ENCODE results near the gene KCNJ5.

KCNJ5 gene

DNA sequence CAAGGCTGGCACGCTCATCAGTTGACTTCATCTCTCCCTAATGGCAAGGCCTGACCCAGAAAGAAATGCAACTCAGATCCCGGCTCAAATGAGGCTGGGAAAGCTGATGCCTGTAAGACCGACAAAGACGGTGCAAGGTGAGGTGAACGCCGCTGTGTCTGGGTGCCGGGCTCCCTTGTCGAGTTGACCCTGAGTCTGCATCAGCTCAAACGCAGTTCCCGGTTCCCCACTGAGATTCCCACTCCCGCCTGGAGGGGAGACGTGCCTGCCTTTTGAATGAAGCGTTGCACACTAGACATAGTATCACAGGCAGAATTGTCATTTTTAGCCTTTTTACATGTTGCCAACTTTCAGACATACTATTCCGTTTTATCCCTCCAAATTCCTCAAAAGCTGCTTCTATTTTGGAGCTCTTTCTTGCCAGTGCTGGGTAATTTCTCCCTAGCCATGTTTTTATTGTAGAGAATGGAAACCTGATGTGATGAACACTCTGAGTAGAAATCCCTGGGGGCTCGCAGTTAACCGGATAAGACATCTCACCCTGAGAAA lies 52.3 kb downstream of the KCNJ5 start:
- ATAC-seq, result no peak
- TF ChIP-seq ZNF70 (CRISPR knock-in tag; IDR thresholded peaks at IDR 0.05) (no peak), ZNF8 (CRISPR knock-in tag; IDR thresholded peaks at IDR 0.05) (no peak), OSR1 (CRISPR knock-in tag; IDR thresholded peaks at IDR 0.05) (no peak), GLIS3 (CRISPR knock-in tag; IDR thresholded peaks at IDR 0.05) (no peak), ZC3H10 (CRISPR knock-in tag; IDR thresholded peaks at IDR 0.05) (no peak), POU6F1 (CRISPR knock-in tag; IDR thresholded peaks at IDR 0.05; ENCODE audit: borderline replicate concordance, low read depth) (no peak), CSDC2 (CRISPR knock-in tag; IDR thresholded peaks at IDR 0.05) (no peak), ESRRG (CRISPR knock-in tag; IDR thresholded peaks at IDR 0.05) (no peak), TCF4 (CRISPR knock-in tag; IDR thresholded peaks at IDR 0.05; ENCODE audit: borderline replicate concordance) (no peak), CREB5 (CRISPR knock-in tag; IDR thresholded peaks at IDR 0.05; ENCODE audit: low read depth) (no peak)
- TF ChIP-seq, protein P1, sequence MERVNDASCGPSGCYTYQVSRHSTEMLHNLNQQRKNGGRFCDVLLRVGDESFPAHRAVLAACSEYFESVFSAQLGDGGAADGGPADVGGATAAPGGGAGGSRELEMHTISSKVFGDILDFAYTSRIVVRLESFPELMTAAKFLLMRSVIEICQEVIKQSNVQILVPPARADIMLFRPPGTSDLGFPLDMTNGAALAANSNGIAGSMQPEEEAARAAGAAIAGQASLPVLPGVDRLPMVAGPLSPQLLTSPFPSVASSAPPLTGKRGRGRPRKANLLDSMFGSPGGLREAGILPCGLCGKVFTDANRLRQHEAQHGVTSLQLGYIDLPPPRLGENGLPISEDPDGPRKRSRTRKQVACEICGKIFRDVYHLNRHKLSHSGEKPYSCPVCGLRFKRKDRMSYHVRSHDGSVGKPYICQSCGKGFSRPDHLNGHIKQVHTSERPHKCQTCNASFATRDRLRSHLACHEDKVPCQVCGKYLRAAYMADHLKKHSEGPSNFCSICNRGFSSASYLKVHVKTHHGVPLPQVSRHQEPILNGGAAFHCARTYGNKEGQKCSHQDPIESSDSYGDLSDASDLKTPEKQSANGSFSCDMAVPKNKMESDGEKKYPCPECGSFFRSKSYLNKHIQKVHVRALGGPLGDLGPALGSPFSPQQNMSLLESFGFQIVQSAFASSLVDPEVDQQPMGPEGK (CRISPR knock-in tag; IDR thresholded peaks at IDR 0.05; ENCODE audit: borderline replicate concordance), result no peak
- TF ChIP-seq, protein P2, sequence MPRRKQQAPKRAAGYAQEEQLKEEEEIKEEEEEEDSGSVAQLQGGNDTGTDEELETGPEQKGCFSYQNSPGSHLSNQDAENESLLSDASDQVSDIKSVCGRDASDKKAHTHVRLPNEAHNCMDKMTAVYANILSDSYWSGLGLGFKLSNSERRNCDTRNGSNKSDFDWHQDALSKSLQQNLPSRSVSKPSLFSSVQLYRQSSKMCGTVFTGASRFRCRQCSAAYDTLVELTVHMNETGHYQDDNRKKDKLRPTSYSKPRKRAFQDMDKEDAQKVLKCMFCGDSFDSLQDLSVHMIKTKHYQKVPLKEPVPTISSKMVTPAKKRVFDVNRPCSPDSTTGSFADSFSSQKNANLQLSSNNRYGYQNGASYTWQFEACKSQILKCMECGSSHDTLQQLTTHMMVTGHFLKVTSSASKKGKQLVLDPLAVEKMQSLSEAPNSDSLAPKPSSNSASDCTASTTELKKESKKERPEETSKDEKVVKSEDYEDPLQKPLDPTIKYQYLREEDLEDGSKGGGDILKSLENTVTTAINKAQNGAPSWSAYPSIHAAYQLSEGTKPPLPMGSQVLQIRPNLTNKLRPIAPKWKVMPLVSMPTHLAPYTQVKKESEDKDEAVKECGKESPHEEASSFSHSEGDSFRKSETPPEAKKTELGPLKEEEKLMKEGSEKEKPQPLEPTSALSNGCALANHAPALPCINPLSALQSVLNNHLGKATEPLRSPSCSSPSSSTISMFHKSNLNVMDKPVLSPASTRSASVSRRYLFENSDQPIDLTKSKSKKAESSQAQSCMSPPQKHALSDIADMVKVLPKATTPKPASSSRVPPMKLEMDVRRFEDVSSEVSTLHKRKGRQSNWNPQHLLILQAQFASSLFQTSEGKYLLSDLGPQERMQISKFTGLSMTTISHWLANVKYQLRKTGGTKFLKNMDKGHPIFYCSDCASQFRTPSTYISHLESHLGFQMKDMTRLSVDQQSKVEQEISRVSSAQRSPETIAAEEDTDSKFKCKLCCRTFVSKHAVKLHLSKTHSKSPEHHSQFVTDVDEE (CRISPR knock-in tag; IDR thresholded peaks at IDR 0.05), result no peak
- TF ChIP-seq, protein P3, sequence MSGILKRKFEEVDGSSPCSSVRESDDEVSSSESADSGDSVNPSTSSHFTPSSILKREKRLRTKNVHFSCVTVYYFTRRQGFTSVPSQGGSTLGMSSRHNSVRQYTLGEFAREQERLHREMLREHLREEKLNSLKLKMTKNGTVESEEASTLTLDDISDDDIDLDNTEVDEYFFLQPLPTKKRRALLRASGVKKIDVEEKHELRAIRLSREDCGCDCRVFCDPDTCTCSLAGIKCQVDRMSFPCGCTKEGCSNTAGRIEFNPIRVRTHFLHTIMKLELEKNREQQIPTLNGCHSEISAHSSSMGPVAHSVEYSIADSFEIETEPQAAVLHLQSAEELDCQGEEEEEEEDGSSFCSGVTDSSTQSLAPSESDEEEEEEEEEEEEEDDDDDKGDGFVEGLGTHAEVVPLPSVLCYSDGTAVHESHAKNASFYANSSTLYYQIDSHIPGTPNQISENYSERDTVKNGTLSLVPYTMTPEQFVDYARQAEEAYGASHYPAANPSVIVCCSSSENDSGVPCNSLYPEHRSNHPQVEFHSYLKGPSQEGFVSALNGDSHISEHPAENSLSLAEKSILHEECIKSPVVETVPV (CRISPR knock-in tag; IDR thresholded peaks at IDR 0.05), result no peak

GRCh38 chr11:128946648-128947047 lies 55.5 kb downstream of the KCNJ5 start:
- ATAC-seq, result no peak
- TF ChIP-seq, protein P1 (CRISPR knock-in tag; IDR thresholded peaks at IDR 0.05; ENCODE audit: borderline replicate concordance), result no peak
- TF ChIP-seq TCF4 (CRISPR knock-in tag; IDR thresholded peaks at IDR 0.05; ENCODE audit: borderline replicate concordance), result no peak
- TF ChIP-seq PPARA (CRISPR knock-in tag; IDR thresholded peaks at IDR 0.05; ENCODE audit: borderline replicate concordance), result no peak
- no peak for TF ChIP-seq ZNF70 (CRISPR knock-in tag; IDR thresholded peaks at IDR 0.05)
- TF ChIP-seq GLIS3 (CRISPR knock-in tag; IDR thresholded peaks at IDR 0.05), result no peak
- TF ChIP-seq ZC3H10 (CRISPR knock-in tag; IDR thresholded peaks at IDR 0.05), result no peak
- no peak for TF ChIP-seq BACH2 (CRISPR knock-in tag; IDR thresholded peaks at IDR 0.05; ENCODE audit: borderline replicate concordance)

GRCh38 chr11:128947773-128948172 lies 56.6 kb downstream of the KCNJ5 start:
- no peak for ATAC-seq
- no peak for TF ChIP-seq TCF4 (CRISPR knock-in tag; IDR thresholded peaks at IDR 0.05; ENCODE audit: borderline replicate concordance)
- TF ChIP-seq ISL1 (CRISPR knock-in tag; IDR thresholded peaks at IDR 0.05), result no peak
- no peak for TF ChIP-seq ZNF565 (CRISPR knock-in tag; conservative IDR thresholded peaks at IDR 0.05; ENCODE audit: low read depth)
- TF ChIP-seq ESRRG (CRISPR knock-in tag; IDR thresholded peaks at IDR 0.05), result no peak
- TF ChIP-seq, protein P1 (CRISPR knock-in tag; IDR thresholded peaks at IDR 0.05; ENCODE audit: borderline replicate concordance), result no peak
- TF ChIP-seq PPARA (CRISPR knock-in tag; IDR thresholded peaks at IDR 0.05; ENCODE audit: borderline replicate concordance), result no peak
- TF ChIP-seq ZFP3 (CRISPR knock-in tag; IDR thresholded peaks at IDR 0.05), result no peak
- TF ChIP-seq ZNF70 (CRISPR knock-in tag; IDR thresholded peaks at IDR 0.05), result no peak
- TF ChIP-seq BACH2 (CRISPR knock-in tag; IDR thresholded peaks at IDR 0.05; ENCODE audit: borderline replicate concordance), result no peak
